Measurements from ENCODE around the gene ADAM30. TPM values are rescaled to one million over a fixed set of nuclear protein-coding genes. Genes with fewer than 3 reads are reported as not detected.
A peak's percentile ranks its signal among the peaks of the same experiment; 100 is the strongest.

Gene ADAM30
- not detected for total RNA-seq
- polyA plus RNA-seq, result not detected

GRCh38 chr1:119896303-119896702 is at the start of gene ADAM30:
ADAM30 (minus strand) TSS chr1:119896515; CDS start chr1:119896336, 179 bp downstream.
- Mint-ChIP-seq H3K36me3 (no peaks in the 10 kb centered on the region), H3K27me3 (peaks cover 25% of the 10 kb centered on the region), H3K4me3 (no peak within 1 kb of the TSS), H3K27ac (no peak within 1 kb of the TSS), H3K9me3 (no peaks in the 10 kb centered on the region), H3K4me1 (peaks cover 0 to 11% (median 5%) of the 10 kb centered on the region in 4 donors)
- no peak for ATAC-seq (ENCODE audit: low read depth in 2 of 2)
- H3K27me3 ChIP-seq (ENCODE audit: control insufficient read depth, insufficient read depth, low read length), result peaks cover 3% of the 10 kb centered on the region
- H3K27ac ChIP-seq (ENCODE audit: insufficient read depth, low read length, poor library complexity, severe bottlenecking), result no peak within 1 kb of the TSS
- DNase-seq, result no peak
- no peaks in the 10 kb centered on the region for H3K9me3 ChIP-seq (ENCODE audit: control insufficient read depth in 2 of 2, low read length in 2 of 2)
- H3K36me3 ChIP-seq (ENCODE audit: control insufficient read depth, insufficient read depth, low read length), result no peaks in the 10 kb centered on the region
- H3K4me1 ChIP-seq (ENCODE audit: control insufficient read depth, insufficient read depth, low read length, poor library complexity, severe bottlenecking), result no peaks in the 10 kb centered on the region
- H3K4me3 ChIP-seq (ENCODE audit: low read depth, low read length), result no peak within 1 kb of the TSS

DNA sequence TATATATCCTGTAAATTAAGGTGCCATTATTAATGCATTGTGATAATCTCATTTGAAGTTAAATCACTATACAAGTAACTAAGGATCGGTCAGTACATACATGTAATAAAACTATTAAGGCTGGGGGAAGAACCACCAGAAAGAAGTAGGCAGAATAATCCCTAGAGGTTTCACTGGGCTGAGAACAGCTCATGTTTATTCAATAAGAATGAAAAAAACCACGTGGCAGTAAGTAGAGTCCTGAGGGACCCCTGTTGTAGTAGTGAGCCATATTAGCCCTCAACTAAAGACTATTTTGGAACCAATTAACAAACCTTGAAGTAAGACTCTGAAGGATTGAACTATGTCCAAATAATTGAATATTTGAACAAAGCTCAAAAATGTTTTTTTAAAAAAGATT is 46.9 kb upstream of the ADAM30 start:
- ATAC-seq (ENCODE audit: low read depth in 2 of 2) (no peak), DNase-seq (no peak)
- Histone ChIP-seq H3K9me3 (ENCODE audit: control insufficient read depth in 2 of 2, low read length in 2 of 2) (no peaks in the 10 kb centered on the region), H3K4me1 (ENCODE audit: control insufficient read depth, insufficient read depth, low read length, poor library complexity, severe bottlenecking) (no peaks in the 10 kb centered on the region), H3K4me3 (ENCODE audit: low read depth, low read length) (no peak overlapping the region), H3K27ac (ENCODE audit: insufficient read depth, low read length, poor library complexity, severe bottlenecking) (no peak overlapping the region), H3K36me3 (ENCODE audit: control insufficient read depth, insufficient read depth, low read length) (peaks cover 33% of the 10 kb centered on the region), H3K27me3 (ENCODE audit: control insufficient read depth, insufficient read depth, low read length) (no peaks in the 10 kb centered on the region)
- H3K9me3 Mint-ChIP-seq, result no peaks in the 10 kb centered on the region
- peaks cover 56% of the 10 kb centered on the region for H3K36me3 Mint-ChIP-seq
- H3K27me3 Mint-ChIP-seq, result no peaks in the 10 kb centered on the region
- H3K4me3 Mint-ChIP-seq, result no peak overlapping the region
- H3K4me1 Mint-ChIP-seq, result peaks cover 4 to 8% (median 6%) of the 10 kb centered on the region in 4 donors
- H3K27ac Mint-ChIP-seq, result no peak overlapping the region

DNA sequence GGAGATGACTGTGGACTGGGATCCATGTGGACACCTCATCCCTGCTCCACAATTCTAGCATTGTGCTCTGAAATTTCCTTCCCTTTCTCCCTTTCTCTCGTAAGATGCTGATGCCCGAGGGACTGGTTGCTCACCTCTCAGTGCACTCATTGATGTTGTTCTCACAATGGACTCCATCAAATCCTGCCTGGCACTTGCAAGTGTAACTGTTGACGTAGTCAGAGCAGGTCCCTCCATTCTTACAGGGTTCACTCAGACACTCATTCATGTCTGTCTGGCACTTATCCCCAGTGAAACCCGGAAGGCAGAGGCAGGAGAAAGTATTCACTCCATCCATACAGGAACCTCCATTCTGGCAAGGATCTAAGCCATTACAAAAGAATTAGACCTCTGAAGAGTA is 45.1 kb upstream of the ADAM30 start:
- Mint-ChIP-seq H3K27ac (peak overlapping the region in 1 of 3 donors; percentile 8), H3K36me3 (peaks cover 58% of the 10 kb centered on the region), H3K9me3 (no peaks in the 10 kb centered on the region), H3K4me1 (peaks cover 2 to 7% (median 5%) of the 10 kb centered on the region in 4 donors), H3K4me3 (no peak overlapping the region), H3K27me3 (no peaks in the 10 kb centered on the region)
- H3K4me1 ChIP-seq (ENCODE audit: control insufficient read depth, insufficient read depth, low read length, poor library complexity, severe bottlenecking), result no peaks in the 10 kb centered on the region
- peaks cover 47% of the 10 kb centered on the region for H3K36me3 ChIP-seq (ENCODE audit: control insufficient read depth, insufficient read depth, low read length)
- no peak overlapping the region for H3K4me3 ChIP-seq (ENCODE audit: low read depth, low read length)
- no peak for ATAC-seq (ENCODE audit: low read depth in 2 of 2)
- DNase-seq, result no peak
- no peak overlapping the region for H3K27ac ChIP-seq (ENCODE audit: insufficient read depth, low read length, poor library complexity, severe bottlenecking)
- no peaks in the 10 kb centered on the region for H3K27me3 ChIP-seq (ENCODE audit: control insufficient read depth, insufficient read depth, low read length)
- no peaks in the 10 kb centered on the region for H3K9me3 ChIP-seq (ENCODE audit: control insufficient read depth in 2 of 2, low read length in 2 of 2)

DNA sequence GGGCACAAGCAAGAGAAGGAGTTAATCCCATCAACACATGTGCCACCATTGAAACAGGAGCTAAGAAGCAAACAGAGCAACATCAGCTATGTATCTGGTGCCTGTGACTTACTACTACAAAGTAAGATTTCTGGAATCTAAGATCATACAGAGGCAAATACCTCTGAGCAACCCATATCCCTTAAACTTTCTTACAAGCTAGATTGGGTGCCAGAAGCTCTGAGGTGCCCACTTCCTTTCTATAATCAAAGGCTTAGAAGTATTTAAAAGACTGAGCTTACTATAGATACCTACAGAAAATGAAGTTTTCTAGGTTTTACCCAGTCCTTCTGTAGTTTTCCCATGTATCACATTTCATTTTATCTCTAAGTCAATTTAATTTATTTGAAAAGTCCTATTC is 44.4 kb upstream of the ADAM30 start:
- no peak overlapping the region for H3K4me3 ChIP-seq (ENCODE audit: low read depth, low read length)
- H3K4me1 ChIP-seq (ENCODE audit: control insufficient read depth, insufficient read depth, low read length, poor library complexity, severe bottlenecking), result no peaks in the 10 kb centered on the region
- no peaks in the 10 kb centered on the region for H3K27me3 Mint-ChIP-seq
- no peak overlapping the region for H3K4me3 Mint-ChIP-seq
- H3K9me3 Mint-ChIP-seq, result peaks cover 0 to 4% (median 0%) of the 10 kb centered on the region in 7 donors
- peaks cover 54% of the 10 kb centered on the region for H3K36me3 ChIP-seq (ENCODE audit: control insufficient read depth, insufficient read depth, low read length)
- peaks cover 61% of the 10 kb centered on the region for H3K36me3 Mint-ChIP-seq
- ATAC-seq (ENCODE audit: low read depth in 2 of 2), result no peak
- no peak overlapping the region for H3K27ac Mint-ChIP-seq
- no peak overlapping the region for H3K27ac ChIP-seq (ENCODE audit: insufficient read depth, low read length, poor library complexity, severe bottlenecking)
- DNase-seq, result peak in 1 of 3 donors; percentile 23
- no peaks in the 10 kb centered on the region for H3K27me3 ChIP-seq (ENCODE audit: control insufficient read depth, insufficient read depth, low read length)
- peaks cover under 1 to 7% (median 5%) of the 10 kb centered on the region in 4 donors for H3K4me1 Mint-ChIP-seq
- H3K9me3 ChIP-seq (ENCODE audit: control insufficient read depth in 2 of 2, low read length in 2 of 2), result no peaks in the 10 kb centered on the region

DNA sequence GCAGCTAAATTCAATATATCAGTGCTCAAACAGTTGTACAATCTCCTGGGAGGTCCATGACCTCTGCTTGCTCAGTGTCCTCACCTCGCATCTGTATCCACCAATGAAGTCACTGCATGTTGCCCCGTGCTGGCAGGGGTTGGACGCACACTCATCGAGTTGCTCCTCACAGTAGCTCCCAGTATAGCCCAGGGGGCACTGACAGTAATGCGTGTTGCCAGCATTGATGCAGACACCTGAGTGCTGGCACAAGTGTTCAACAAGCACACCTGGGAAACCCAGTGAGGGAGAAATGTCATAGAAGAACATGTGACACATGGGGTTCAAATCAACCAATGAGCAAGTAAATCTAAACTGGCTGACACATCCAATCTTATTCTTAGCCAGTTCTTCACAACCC is 40.9 kb upstream of the ADAM30 start:
- H3K27ac Mint-ChIP-seq, result no peak overlapping the region
- ATAC-seq (ENCODE audit: low read depth in 2 of 2) (no peak), DNase-seq (no peak)
- H3K4me3 Mint-ChIP-seq, result no peak overlapping the region
- Histone ChIP-seq H3K27ac (ENCODE audit: insufficient read depth, low read length, poor library complexity, severe bottlenecking) (no peak overlapping the region), H3K4me1 (ENCODE audit: control insufficient read depth, insufficient read depth, low read length, poor library complexity, severe bottlenecking) (no peaks in the 10 kb centered on the region), H3K9me3 (ENCODE audit: control insufficient read depth in 2 of 2, low read length in 2 of 2) (peaks cover 9 to 16% of the 10 kb centered on the region in 2 experiments), H3K27me3 (ENCODE audit: control insufficient read depth, insufficient read depth, low read length) (no peaks in the 10 kb centered on the region), H3K36me3 (ENCODE audit: control insufficient read depth, insufficient read depth, low read length) (peaks cover 82% of the 10 kb centered on the region), H3K4me3 (ENCODE audit: low read depth, low read length) (no peak overlapping the region)
- peaks cover 80% of the 10 kb centered on the region for H3K36me3 Mint-ChIP-seq
- H3K9me3 Mint-ChIP-seq, result peaks cover 0 to 16% (median 13%) of the 10 kb centered on the region in 7 donors
- H3K4me1 Mint-ChIP-seq, result peaks cover 0 to 11% (median 6%) of the 10 kb centered on the region in 4 donors
- no peaks in the 10 kb centered on the region for H3K27me3 Mint-ChIP-seq

- peaks cover 74% of the 10 kb centered on the region for H3K36me3 ChIP-seq (ENCODE audit: control insufficient read depth, insufficient read depth, low read length)
- H3K27ac Mint-ChIP-seq, result peak overlapping the region in 1 of 3 donors; percentile 1
- no peaks in the 10 kb centered on the region for H3K27me3 ChIP-seq (ENCODE audit: control insufficient read depth, insufficient read depth, low read length)
- no peak overlapping the region for H3K4me3 ChIP-seq (ENCODE audit: low read depth, low read length)
- no peak for DNase-seq
- peaks cover 0 to 16% (median 13%) of the 10 kb centered on the region in 7 donors for H3K9me3 Mint-ChIP-seq
- peaks cover 0 to 8% (median 3%) of the 10 kb centered on the region in 4 donors for H3K4me1 Mint-ChIP-seq
- H3K4me1 ChIP-seq (ENCODE audit: control insufficient read depth, insufficient read depth, low read length, poor library complexity, severe bottlenecking), result no peaks in the 10 kb centered on the region
- peaks cover 9 to 16% of the 10 kb centered on the region in 2 experiments for H3K9me3 ChIP-seq (ENCODE audit: control insufficient read depth in 2 of 2, low read length in 2 of 2)
- no peaks in the 10 kb centered on the region for H3K27me3 Mint-ChIP-seq
- H3K36me3 Mint-ChIP-seq, result peaks cover 70% of the 10 kb centered on the region
- no peak overlapping the region for H3K27ac ChIP-seq (ENCODE audit: insufficient read depth, low read length, poor library complexity, severe bottlenecking)
- H3K4me3 Mint-ChIP-seq, result no peak overlapping the region
- no peak for ATAC-seq (ENCODE audit: low read depth in 2 of 2)
These were observed 39.6 kb upstream of the ADAM30 start for GRCh38 chr1:119935915-119936314.

GRCh38 chr1:119935373-119935772 is 39.1 kb upstream of the ADAM30 start:
- no peak for ATAC-seq (ENCODE audit: low read depth in 2 of 2)
- H3K27ac Mint-ChIP-seq, result no peak overlapping the region
- Histone ChIP-seq H3K27ac (ENCODE audit: insufficient read depth, low read length, poor library complexity, severe bottlenecking) (no peak overlapping the region), H3K4me3 (ENCODE audit: low read depth, low read length) (no peak overlapping the region), H3K36me3 (ENCODE audit: control insufficient read depth, insufficient read depth, low read length) (peaks cover 70% of the 10 kb centered on the region), H3K9me3 (ENCODE audit: control insufficient read depth in 2 of 2, low read length in 2 of 2) (peaks cover 9 to 16% of the 10 kb centered on the region in 2 experiments), H3K4me1 (ENCODE audit: control insufficient read depth, insufficient read depth, low read length, poor library complexity, severe bottlenecking) (no peaks in the 10 kb centered on the region), H3K27me3 (ENCODE audit: control insufficient read depth, insufficient read depth, low read length) (no peaks in the 10 kb centered on the region)
- peaks cover 0 to 16% (median 13%) of the 10 kb centered on the region in 7 donors for H3K9me3 Mint-ChIP-seq
- no peak overlapping the region for H3K4me3 Mint-ChIP-seq
- H3K4me1 Mint-ChIP-seq, result peaks cover 0 to 8% (median 2%) of the 10 kb centered on the region in 4 donors
- H3K36me3 Mint-ChIP-seq, result peaks cover 66% of the 10 kb centered on the region
- DNase-seq, result no peak
- H3K27me3 Mint-ChIP-seq, result no peaks in the 10 kb centered on the region

- Histone ChIP-seq H3K9me3 (ENCODE audit: control insufficient read depth in 2 of 2, low read length in 2 of 2) (peaks cover 9 to 16% of the 10 kb centered on the region in 2 experiments), H3K4me3 (ENCODE audit: low read depth, low read length) (no peak overlapping the region), H3K36me3 (ENCODE audit: control insufficient read depth, insufficient read depth, low read length) (peaks cover 65% of the 10 kb centered on the region), H3K27ac (ENCODE audit: insufficient read depth, low read length, poor library complexity, severe bottlenecking) (no peak overlapping the region), H3K27me3 (ENCODE audit: control insufficient read depth, insufficient read depth, low read length) (no peaks in the 10 kb centered on the region), H3K4me1 (ENCODE audit: control insufficient read depth, insufficient read depth, low read length, poor library complexity, severe bottlenecking) (no peaks in the 10 kb centered on the region)
- Mint-ChIP-seq H3K27ac (no peak overlapping the region), H3K4me3 (no peak overlapping the region), H3K36me3 (peaks cover 59% of the 10 kb centered on the region), H3K4me1 (peaks cover 0 to 8% (median 2%) of the 10 kb centered on the region in 4 donors), H3K27me3 (no peaks in the 10 kb centered on the region), H3K9me3 (peaks cover 0 to 16% (median 13%) of the 10 kb centered on the region in 7 donors)
- DNase-seq (no peak), ATAC-seq (ENCODE audit: low read depth in 2 of 2) (no peak)
These were observed 37.1 kb upstream of the ADAM30 start for GRCh38 chr1:119933397-119933796.
